LNCAP (cell line): ENCODE results near the gene MC5R.

Experiments
- CTCF ChIP-seq: fragments of 450-650 bp; IDR thresholded peaks from 2 replicates; pipeline ENCODE4 v1.5.1; 2017; ENCODE audit warnings: mild to moderate bottlenecking

Gene MC5R

GRCh38 chr18:13800505-13801259, 23.3 kb upstream of the MC5R start:
- TF ChIP-seq CTCF = peak; percentile 58

- no peak for TF ChIP-seq CTCF
These were observed 22.7 kb upstream of the MC5R start for GRCh38 chr18:13801260-13801601.

- TF ChIP-seq CTCF = no peak
These were observed 19.6 kb upstream of the MC5R start for GRCh38 chr18:13804305-13804704.

GRCh38 chr18:13808294-13809042, 15.5 kb upstream of the MC5R start:
- TF ChIP-seq CTCF = no peak

GRCh38 chr18:13809043-13809430, 14.9 kb upstream of the MC5R start:
- TF ChIP-seq CTCF = no peak

- TF ChIP-seq CTCF = no peak
These were observed 14.3 kb upstream of the MC5R start for GRCh38 chr18:13809531-13810255.

GRCh38 chr18:13810950-13811485, 12.9 kb upstream of the MC5R start:
- TF ChIP-seq CTCF = no peak
